Stimulated activated CD4-positive, alpha-beta T cell treated with anti-CD3 and anti-CD28 coated beads, Interleukin-15, amount 100 ng/mL, for 24 hours (primary cell): ENCODE measurements around the gene HSD17B1.

ENCODE experiments used
- DNase-seq: peaks from one replicate; pipeline ENCODE4 v3.0.0-alpha.2; 2020

Gene HSD17B1

DNA sequence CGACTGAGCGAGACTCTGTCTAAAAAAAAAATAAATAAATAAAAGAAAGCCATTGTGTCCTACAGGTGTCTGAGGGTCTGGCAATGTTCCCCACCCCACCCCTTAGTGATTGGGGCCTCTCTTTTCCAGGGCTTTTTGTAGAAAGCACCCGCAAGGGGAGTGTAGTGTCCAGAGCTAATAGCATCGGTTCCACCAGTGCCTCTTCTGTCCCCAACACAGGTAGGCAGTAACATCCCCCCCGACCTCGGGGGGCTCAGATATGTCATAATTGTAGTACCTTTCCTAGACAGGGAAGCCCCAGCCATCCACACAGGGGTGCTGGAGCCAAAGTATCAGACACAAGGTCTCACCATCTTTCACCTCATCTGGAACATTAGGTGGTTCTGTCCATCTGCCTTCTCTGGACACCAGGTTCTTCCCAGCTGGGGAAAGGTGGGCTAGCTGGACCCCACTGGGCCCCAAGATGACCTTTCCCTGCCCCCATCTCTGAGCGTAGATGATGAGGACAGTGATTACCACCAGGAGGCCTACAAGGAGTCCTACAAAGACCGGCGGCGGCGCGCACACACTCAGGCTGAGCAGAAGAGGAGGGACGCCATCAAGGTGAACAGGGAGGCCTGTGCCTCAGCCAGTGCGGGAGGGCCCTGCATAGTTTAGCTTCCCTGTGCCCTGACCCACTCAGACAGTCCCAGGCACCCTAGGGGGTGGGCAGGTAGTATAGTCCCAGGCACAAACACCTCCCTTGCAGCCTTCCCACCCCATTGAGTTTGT lies 15.8 kb downstream of the HSD17B1 start:
- DNase-seq: no peak

DNA sequence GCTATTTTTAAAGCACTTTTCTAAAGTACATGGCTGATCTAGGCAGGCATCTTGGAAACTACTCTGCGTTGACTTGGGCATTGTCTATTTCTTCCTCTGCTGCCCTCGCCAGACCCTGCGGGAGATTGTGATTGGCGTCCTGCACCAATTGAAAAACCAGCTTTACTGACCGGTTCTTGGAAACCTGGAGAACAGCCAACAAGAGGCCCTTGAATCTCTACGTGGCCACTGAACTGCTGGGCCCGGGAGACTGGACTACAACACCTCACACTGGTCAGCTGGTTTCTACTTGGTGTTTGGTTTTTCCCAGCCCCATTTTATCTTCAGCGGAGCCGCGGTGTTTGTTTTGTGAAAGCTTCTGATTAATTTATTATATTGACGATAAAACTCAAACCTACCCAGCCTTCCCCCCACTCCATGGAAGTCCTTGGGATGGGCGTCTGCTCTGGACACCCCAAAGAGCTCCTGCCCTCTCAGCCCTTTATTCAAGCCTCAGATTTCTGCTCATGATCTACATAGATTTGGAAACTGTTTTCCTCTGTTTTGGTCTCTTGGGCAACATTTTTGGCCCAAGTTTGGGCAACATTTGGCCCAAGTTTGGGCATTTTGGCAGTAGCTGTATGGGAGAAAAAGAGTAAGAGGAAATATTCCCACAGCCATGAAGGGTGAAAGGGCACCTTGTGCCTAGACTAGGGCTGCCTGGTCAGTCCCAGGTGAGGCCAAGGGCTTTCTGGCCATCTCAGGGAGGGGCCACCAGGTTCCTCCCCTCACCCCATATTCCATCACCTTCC lies 18.9 kb downstream of the HSD17B1 start:
- DNase-seq: no peak

DNA sequence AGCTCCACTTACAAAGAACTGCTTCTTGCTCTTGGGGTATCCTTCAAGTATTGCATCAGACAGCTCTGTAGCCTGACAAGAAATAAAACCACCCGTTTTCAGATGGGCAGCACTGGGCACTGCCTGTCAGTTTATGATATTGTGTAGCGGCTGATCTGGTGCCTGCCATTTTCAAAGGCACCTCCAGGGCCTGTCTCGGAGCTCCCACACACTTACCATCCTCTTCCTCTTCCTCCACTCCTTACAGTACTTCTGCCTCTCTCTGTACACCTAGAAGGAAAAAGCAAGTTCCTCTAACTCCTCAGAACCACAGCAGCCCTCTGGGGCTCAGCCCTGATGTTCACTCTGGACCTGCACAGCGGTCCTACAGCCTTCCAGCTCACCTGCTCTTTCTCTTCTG lies 20.4 kb downstream of the HSD17B1 start:
- no peak for DNase-seq

- no peak for DNase-seq
Observed at GRCh38 chr17:42574463-42574862, 21.7 kb downstream of the HSD17B1 start.

GRCh38 chr17:42577140-42577531 lies 24.4 kb downstream of the HSD17B1 start:
- DNase-seq: no peak

GRCh38 chr17:42577532-42578281 lies 25.0 kb downstream of the HSD17B1 start, which contains the start of gene PSMC3IP:
Gene PSMC3IP, minus strand, starts transcription at chr17:42577729. Its CDS starts 43 bp downstream, at chr17:42577686.
- DNase-seq: peak; percentile 98

- peak; percentile 84 for DNase-seq
Observed at GRCh38 chr17:42578282-42578869, 25.7 kb downstream of the HSD17B1 start.

DNA sequence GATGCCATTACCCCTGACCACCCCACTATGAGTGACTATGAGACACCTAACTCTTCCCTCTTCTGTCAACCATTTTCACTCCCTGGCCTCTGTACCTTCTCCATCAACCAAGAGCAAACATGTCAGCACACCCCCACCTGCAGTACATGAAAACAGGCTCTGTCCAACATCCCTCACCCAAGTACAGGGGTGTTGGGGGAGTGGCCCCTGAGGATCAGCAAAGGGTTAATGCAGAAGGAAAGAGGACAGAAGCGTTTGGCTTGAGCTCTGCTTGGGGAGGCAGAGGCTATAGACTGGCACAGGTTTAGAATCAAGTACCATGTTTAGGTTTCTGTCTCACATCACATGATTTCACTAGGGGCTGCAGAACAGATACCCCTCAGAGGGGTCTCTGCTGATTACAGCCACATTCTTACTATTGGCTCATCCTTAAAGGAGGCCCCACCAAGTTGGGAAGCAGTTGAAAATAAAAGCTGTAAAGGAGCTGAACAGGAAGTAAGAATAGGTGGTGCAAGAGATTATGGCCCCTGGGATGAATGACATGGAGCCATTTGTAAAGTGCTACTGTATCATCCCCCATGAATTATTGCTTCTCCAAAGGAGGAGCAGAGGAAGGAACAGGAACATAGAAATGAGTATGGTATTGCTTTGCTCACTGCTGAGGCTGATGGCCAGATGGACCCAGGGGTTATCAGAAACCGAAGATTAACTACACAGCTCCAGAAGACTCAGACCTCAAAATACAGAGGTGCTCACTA lies 27.2 kb downstream of the HSD17B1 start:
- DNase-seq: no peak

GRCh38 chr17:42581744-42582270 lies 29.1 kb downstream of the HSD17B1 start:
- no peak for DNase-seq

GRCh38 chr17:42584880-42585279 lies 32.2 kb downstream of the HSD17B1 start:
- no peak for DNase-seq

GRCh38 chr17:42585353-42585752 lies 32.6 kb downstream of the HSD17B1 start:
- DNase-seq: no peak

DNA sequence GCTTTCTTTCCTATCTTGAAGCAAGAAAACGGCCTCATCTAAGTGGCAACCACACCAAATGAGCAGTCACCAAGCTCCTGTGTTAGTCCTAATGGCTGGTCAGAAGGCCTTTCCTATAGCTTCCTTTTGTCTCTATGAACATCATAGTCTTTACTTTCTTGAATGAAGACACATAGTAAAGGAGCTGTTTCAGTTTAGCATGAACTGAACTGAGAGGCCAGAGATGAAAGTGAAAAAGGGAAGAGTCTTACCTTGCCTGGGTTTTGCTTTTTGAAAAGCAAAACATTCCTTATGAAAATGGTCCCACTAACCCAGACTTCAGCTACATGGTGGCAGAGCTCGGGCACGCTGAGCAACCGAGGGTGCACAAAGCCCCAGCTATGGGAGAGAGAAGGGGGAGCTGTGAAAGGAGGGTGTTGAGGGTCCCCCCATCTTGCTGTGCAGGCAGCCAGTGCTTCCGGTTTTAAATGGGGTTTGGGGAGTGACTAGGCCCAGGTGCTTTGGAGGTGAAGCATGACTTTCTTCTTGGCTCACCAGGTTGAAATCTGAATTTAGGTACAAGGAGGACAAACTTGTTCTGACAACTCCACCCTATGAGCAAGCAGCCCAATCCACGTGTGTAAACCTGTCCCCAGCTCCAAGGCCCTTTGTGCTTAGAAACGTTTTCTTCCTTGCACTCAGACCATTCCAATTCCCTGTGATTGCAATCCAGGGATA lies 33.9 kb downstream of the HSD17B1 start:
- DNase-seq: no peak

- no peak for DNase-seq
Observed at GRCh38 chr17:42590886-42591285, 38.2 kb downstream of the HSD17B1 start.

DNA sequence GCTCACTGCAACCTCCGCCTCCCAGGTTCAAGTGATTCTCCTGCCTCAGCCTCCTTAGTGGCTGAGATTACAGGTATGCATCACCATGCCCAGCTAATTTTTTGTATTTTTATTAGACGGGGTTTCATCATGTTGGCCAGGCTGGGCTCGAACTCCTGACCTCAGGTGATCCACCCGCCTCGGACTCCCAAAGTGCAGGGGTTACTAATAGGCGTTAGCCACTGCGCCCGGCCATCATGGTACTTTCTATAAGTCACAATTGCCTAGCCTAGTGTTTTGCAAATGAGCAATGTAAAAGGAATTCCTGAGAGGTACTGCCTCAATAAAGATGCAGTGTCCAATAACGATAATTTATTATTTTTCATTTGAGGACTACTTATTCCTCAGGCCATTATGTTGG lies 38.7 kb downstream of the HSD17B1 start:
- DNase-seq: no peak

GRCh38 chr17:42596386-42596785 lies 43.7 kb downstream of the HSD17B1 start:
- DNase-seq: no peak

DNA sequence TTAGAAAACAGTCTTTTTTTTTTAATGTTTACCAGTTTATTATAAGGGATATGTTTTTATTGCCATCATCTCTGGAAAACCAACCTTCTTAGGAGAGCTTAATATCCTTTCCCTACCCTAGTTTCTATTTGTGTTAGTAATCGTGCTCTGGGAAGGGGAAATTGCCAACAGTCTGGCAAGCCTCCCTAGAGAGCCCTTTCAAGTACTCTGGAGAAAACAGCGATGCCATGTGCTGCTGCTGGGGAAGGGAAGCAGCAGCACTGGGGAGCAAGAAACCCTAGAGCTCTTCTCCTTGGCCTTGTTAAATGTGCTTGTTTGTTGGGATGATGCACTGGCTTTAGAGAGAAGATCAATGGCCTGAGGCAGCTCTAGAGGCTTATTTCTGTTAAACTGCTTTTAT lies 46.2 kb downstream of the HSD17B1 start:
- no peak for DNase-seq

DNA sequence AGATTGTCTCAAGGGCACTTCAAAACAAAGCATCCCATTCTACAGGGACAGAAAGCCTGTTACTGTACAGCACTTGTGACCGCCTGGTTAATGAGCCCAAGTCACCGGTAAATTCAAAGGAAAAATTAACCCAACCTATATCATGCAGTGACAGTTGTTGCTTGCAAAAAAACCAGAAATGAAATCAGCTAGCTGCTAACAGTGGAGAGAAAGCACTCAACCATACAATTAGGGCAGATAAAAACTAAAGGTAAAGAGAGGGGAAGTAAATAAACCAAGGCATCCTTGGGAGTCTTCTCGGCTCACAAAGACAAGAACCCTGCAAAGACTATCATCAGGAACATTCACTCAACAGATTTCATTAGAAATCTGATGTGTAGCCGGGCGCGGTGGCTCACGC lies 50.6 kb downstream of the HSD17B1 start:
- DNase-seq: no peak
